Left lung (tissue), 10 donors: ENCODE data around the gene RHOA. TPM values are rescaled to one million over a fixed set of nuclear protein-coding genes. Genes with fewer than 3 reads are reported as not detected.
"Not testable (repeated sequence)": the region's sequence is repeated elsewhere in the genome, so short reads cannot be mapped to it uniquely, and the experiment has no call there.

ENCODE experiments used
- ATAC-seq: fragments of 200-7000 bp; cut with Tn5 transposase; one replicate; pipeline ENCODE4 v1.9.1; 2020; ENCODE audit warnings: moderate library complexity
- DNase-seq, 4 donors: peaks; one replicate each; pipeline ENCODE4 v3.0.0-alpha.2; 2013 to 2020
- H3K27ac ChIP-seq, 2 donors: fragments of 200-600 bp; sonication (generic) in 1 of 2; one replicate each; pipeline versions ENCODE4 v1.5.0 to v1.8.0; 2020 to 2021
- H3K27me3 ChIP-seq, 2 donors: fragments of 200-600 bp; sonication (generic) in 1 of 2; one replicate each; pipeline versions ENCODE4 v1.5.0 to v1.8.0; 2020 to 2021
- H3K36me3 ChIP-seq, 2 donors: fragments of 200-600 bp; sonication (generic) in 1 of 2; one replicate each; pipeline versions ENCODE4 v1.5.0 to v1.8.0; 2020 to 2021
- H3K4me1 ChIP-seq, 2 donors: fragments of 200-600 bp; one replicate each; pipeline ENCODE4 v1.8.0; 2021
- H3K4me3 ChIP-seq, 2 donors: fragments of 200-600 bp; sonication (generic) in 1 of 2; one replicate each; pipeline versions ENCODE4 v1.5.0 to v1.8.0; 2020 to 2021; ENCODE audit warnings: mild to moderate bottlenecking in 1 of 2
- H3K9me3 ChIP-seq, 2 donors: fragments of 200-600 bp; sonication (generic) in 1 of 2; one replicate each; pipeline versions ENCODE4 v1.5.0 to v1.8.0; 2020 to 2021
- CTCF ChIP-seq, 2 donors: fragments of 200-600 bp; sonication (generic) in 1 of 2; IDR thresholded peaks; one replicate each; pipeline versions ENCODE4 v1.5.0 to v1.8.0; 2021; ENCODE audit warnings: antibody characterized with exemption in 2 of 2
- intact Hi-C, 2 donors: fragments of 100-400 bp; cut with DNase I; formaldehyde crosslinking; loops; one replicate each; pipeline versions ENCODE4 v1.11.2 to v1.14.2; 2022
- polyA plus RNA-seq, 6 donors: library from polyadenylated mRNA; unstranded; fragments of 120-200 nt; gene quantifications; one replicate each; pipeline ENCODE4 v1.2.1, GENCODE V29; 2013; ENCODE audit not compliant: insufficient read length in 6 of 6
- total RNA-seq, 2 donors: library from RNA; stranded (reverse); fragmentation: NEBNext Ultra II Directional; extraction: Animal tissue kit (Norgen Biotek cat#: 25700); gene quantifications; one replicate each; pipeline ENCODE4 v1.2.1, GENCODE V29; 2021
- donor health status: DM: no; HTN: yes; CAD: no.
- donor health status: DM: no; HTN: no; CAD: no.

RHOA gene
- total and polyA plus RNA-seq, 8 donors: 467 to 625 (median 514) TPM

- TF ChIP-seq CTCF (IDR thresholded peaks at IDR 0.05): peak in 1 of 2 donors; percentile 8
- intact Hi-C loops: loop anchor here in 1 of 2 donors (5.0 kb wide), 1 partner anchor 107 kb away; no protein-coding TSS in a partner anchor
- no peaks in the 10 kb centered on the region for H3K27me3 ChIP-seq
- peak; percentile 77 to 99 (median 94) for DNase-seq
- peak within 1 kb of the TSS; percentile 93 to 100 for H3K27ac ChIP-seq
- H3K36me3 ChIP-seq: peaks cover 0 to 24% of the 10 kb centered on the region in 2 donors
- H3K9me3 ChIP-seq: no peaks in the 10 kb centered on the region
- peaks cover 8 to 82% of the 10 kb centered on the region in 2 donors for H3K4me1 ChIP-seq
- peak within 1 kb of the TSS; percentile 84 to 92 for H3K4me3 ChIP-seq
- ATAC-seq: peak; percentile 95
Measured at GRCh38 chr3:49339941-49340800, 71.6 kb downstream of the RHOA start, which contains the start of gene USP4. USP4 (minus strand) TSS chr3:49340053; CDS start chr3:49340024, 29 bp downstream.

GRCh38 chr3:49339581-49339940 is 72.2 kb downstream of the RHOA start:
- peak in 1 of 4 donors; percentile 87 for DNase-seq
- Histone ChIP-seq H3K9me3 (no peaks in the 10 kb centered on the region), H3K36me3 (peaks cover 0 to 30% of the 10 kb centered on the region in 2 donors), H3K4me3 (peak overlapping the region; percentile 84 to 92), H3K27me3 (no peaks in the 10 kb centered on the region), H3K4me1 (peaks cover 8 to 78% of the 10 kb centered on the region in 2 donors), H3K27ac (peak overlapping the region; percentile 93 to 100)
- peak; percentile 11 for ATAC-seq
- TF ChIP-seq CTCF (IDR thresholded peaks at IDR 0.05): no peak
- intact Hi-C loops: no loop called here

- H3K36me3 ChIP-seq: peaks cover 0 to 84% of the 10 kb centered on the region in 2 donors
Measured at GRCh38 chr3:49333916-49334633, 77.7 kb downstream of the RHOA start.

GRCh38 chr3:49333091-49333490 is 78.7 kb downstream of the RHOA start:
- DNase-seq (peak in 3 of 4 donors; percentile 47 to 77 (median 75)), ATAC-seq (peak; percentile 87)
- no peak overlapping the region for H3K4me3 ChIP-seq
- H3K9me3 ChIP-seq: no peaks in the 10 kb centered on the region
- no peak for TF ChIP-seq CTCF (IDR thresholded peaks at IDR 0.05)
- peaks cover 0 to 49% of the 10 kb centered on the region in 2 donors for H3K4me1 ChIP-seq
- peak overlapping the region; percentile 71 to 76 for H3K27ac ChIP-seq
- H3K36me3 ChIP-seq: peaks cover 0 to 93% of the 10 kb centered on the region in 2 donors
- intact Hi-C loops: no loop called here
- no peaks in the 10 kb centered on the region for H3K27me3 ChIP-seq

More at GRCh38 chr3:49333916-49334633, 77.7 kb downstream of the RHOA start:
- DNase-seq (no peak), ATAC-seq (no peak)
- intact Hi-C loops: no loop called here
- no peak overlapping the region for H3K4me3 ChIP-seq
- no peaks in the 10 kb centered on the region for H3K9me3 ChIP-seq
- H3K27ac ChIP-seq: peak overlapping the region; percentile 71 to 76
- H3K27me3 ChIP-seq: no peaks in the 10 kb centered on the region
- peaks cover 0 to 59% of the 10 kb centered on the region in 2 donors for H3K4me1 ChIP-seq
- no peak for TF ChIP-seq CTCF (IDR thresholded peaks at IDR 0.05)

GRCh38 chr3:49329186-49329585 is 82.6 kb downstream of the RHOA start:
- Histone ChIP-seq H3K27me3 (no peaks in the 10 kb centered on the region), H3K27ac (no peak overlapping the region), H3K4me3 (no peak overlapping the region), H3K36me3 (peaks cover 0 to 98% of the 10 kb centered on the region in 2 donors), H3K4me1 (peaks cover 0 to 23% of the 10 kb centered on the region in 2 donors), H3K9me3 (no peaks in the 10 kb centered on the region)
- intact Hi-C loops: no loop called here
- TF ChIP-seq CTCF (IDR thresholded peaks at IDR 0.05): no peak
- DNase-seq (no peak), ATAC-seq (no peak)

- H3K27me3 ChIP-seq, intact Hi-C loops, H3K9me3 ChIP-seq, H3K4me3 ChIP-seq, ATAC-seq, DNase-seq, H3K27ac ChIP-seq: not testable (repeated sequence)
- peaks cover 0 to 15% of the 10 kb centered on the region in 2 donors for H3K4me1 ChIP-seq
- peaks cover 0 to 98% of the 10 kb centered on the region in 2 donors for H3K36me3 ChIP-seq
Measured at GRCh38 chr3:49328350-49328749, 83.4 kb downstream of the RHOA start.
